Glutamatergic neuron (in vitro differentiated cells): ENCODE data around the gene POLDIP2. TPM values are rescaled to one million over a fixed set of nuclear protein-coding genes. Genes with fewer than 3 reads are reported as not detected.

Source experiments
- DNase-seq: peaks from one replicate; pipeline ENCODE4 v3.0.0; 2022
- H3K27ac Mint-ChIP-seq: one replicate; pipeline ENCODE4 v1.8.0; 2020; ENCODE audit warnings: mild to moderate bottlenecking, mixed read lengths, inconsistent platforms; ENCODE audit not compliant: unreplicated experiment
- H3K27me3 Mint-ChIP-seq: one replicate; pipeline ENCODE4 v1.8.0; 2020; ENCODE audit warnings: mild to moderate bottlenecking, moderate library complexity, mixed read lengths, inconsistent platforms; ENCODE audit not compliant: unreplicated experiment
- H3K36me3 Mint-ChIP-seq: one replicate; pipeline ENCODE4 v1.8.0; 2020; ENCODE audit warnings: mild to moderate bottlenecking, mixed read lengths, inconsistent platforms; ENCODE audit not compliant: unreplicated experiment
- H3K4me1 Mint-ChIP-seq: one replicate; pipeline ENCODE4 v1.8.0; 2020; ENCODE audit warnings: mild to moderate bottlenecking, low read depth, mixed read lengths, inconsistent platforms; ENCODE audit not compliant: unreplicated experiment
- H3K4me3 Mint-ChIP-seq: one replicate; pipeline ENCODE4 v1.8.0; 2020; ENCODE audit warnings: mild to moderate bottlenecking, mixed read lengths, inconsistent platforms; ENCODE audit not compliant: unreplicated experiment
- H3K9me3 Mint-ChIP-seq: one replicate; pipeline ENCODE4 v1.8.0; 2020; ENCODE audit warnings: mild to moderate bottlenecking, moderate library complexity, mixed read lengths, inconsistent platforms; ENCODE audit not compliant: unreplicated experiment
- CTCF ChIP-seq: fragments of 200-600 bp; sonication (generic); IDR thresholded peaks from one replicate; pipeline ENCODE4 v1.5.0; 2021; ENCODE audit not compliant: partially characterized antibody, unreplicated experiment
- total RNA-seq: library from RNA; stranded (reverse); fragmentation: NEBNext Ultra II Directional; extraction: Animal tissue kit (Norgen Biotek cat#: 25700); gene quantifications from one replicate; pipeline ENCODE4 v1.2.1, GENCODE V29; 2021; ENCODE audit not compliant: unreplicated experiment

POLDIP2 gene
- total RNA-seq, 1 donor from 2014 or later: 73.5 TPM

- H3K36me3 Mint-ChIP-seq: peaks cover 30% of the 10 kb centered on the region
- DNase-seq: no peak
- H3K4me1 Mint-ChIP-seq: peaks cover 17% of the 10 kb centered on the region
- no peak overlapping the region for H3K4me3 Mint-ChIP-seq
- no peak overlapping the region for H3K27ac Mint-ChIP-seq
- TF ChIP-seq CTCF: no peak
- H3K9me3 Mint-ChIP-seq: peaks cover 10% of the 10 kb centered on the region
- peaks cover 24% of the 10 kb centered on the region for H3K27me3 Mint-ChIP-seq
Observed at GRCh38 chr17:28385037-28385400, 27.7 kb upstream of the POLDIP2 start.

GRCh38 chr17:28384281-28385036, 27.1 kb upstream of the POLDIP2 start:
- peaks cover 17% of the 10 kb centered on the region for H3K4me1 Mint-ChIP-seq
- H3K27ac Mint-ChIP-seq: no peak overlapping the region
- peaks cover 26% of the 10 kb centered on the region for H3K36me3 Mint-ChIP-seq
- H3K4me3 Mint-ChIP-seq: peak overlapping the region; percentile 52
- no peak for DNase-seq
- peaks cover 24% of the 10 kb centered on the region for H3K27me3 Mint-ChIP-seq
- peaks cover 10% of the 10 kb centered on the region for H3K9me3 Mint-ChIP-seq
- TF ChIP-seq CTCF: no peak

- TF ChIP-seq CTCF: peak; percentile 39
- H3K27ac Mint-ChIP-seq: no peak overlapping the region
- H3K36me3 Mint-ChIP-seq: peaks cover 22% of the 10 kb centered on the region
- H3K4me3 Mint-ChIP-seq: peak overlapping the region; percentile 77
- H3K9me3 Mint-ChIP-seq: peaks cover 12% of the 10 kb centered on the region
- peak; percentile 76 for DNase-seq
- peaks cover 24% of the 10 kb centered on the region for H3K27me3 Mint-ChIP-seq
- H3K4me1 Mint-ChIP-seq: peaks cover 17% of the 10 kb centered on the region
Observed at GRCh38 chr17:28381141-28381825, 24.0 kb upstream of the POLDIP2 start.

- Mint-ChIP-seq H3K36me3 (peaks cover 22% of the 10 kb centered on the region), H3K4me1 (peaks cover 17% of the 10 kb centered on the region), H3K4me3 (peak overlapping the region; percentile 21), H3K9me3 (peaks cover 12% of the 10 kb centered on the region), H3K27me3 (peaks cover 21% of the 10 kb centered on the region), H3K27ac (no peak overlapping the region)
- TF ChIP-seq CTCF: no peak
- DNase-seq: no peak
Observed at GRCh38 chr17:28379814-28380801, 22.8 kb upstream of the POLDIP2 start.
